Heart left ventricle (tissue), 16 donors: ENCODE data around the gene SH3TC1. TPM values are rescaled to one million over a fixed set of nuclear protein-coding genes. Genes with fewer than 3 reads are reported as not detected.

Source experiments
- ATAC-seq, 4 donors: fragments of 200-7000 bp; cut with Tn5 transposase; one replicate each; pipeline ENCODE4 v1.9.1; 2020 to 2022; ENCODE audit warnings: moderate library complexity in 4 of 4, mild to moderate bottlenecking in 3 of 4, moderate number of reproducible peaks in 1 of 4
- DNase-seq, 5 donors: peaks; one replicate each; pipeline ENCODE4 v3.0.0-alpha.2; 2020
- H3K27ac ChIP-seq, 12 donors: fragments of 200-600 bp; sonication (generic) in 4 of 12; one replicate each; pipeline versions ENCODE4 v1.5.0 to v1.8.0; 2016 to 2022; ENCODE audit warnings: mild to moderate bottlenecking in 2 of 12
- H3K27me3 ChIP-seq, 9 donors: fragments of 200-600 bp; sonication (generic) in 2 of 9; one replicate each; pipeline versions ENCODE4 v1.5.1 to v1.8.0; 2016 to 2022; ENCODE audit warnings: mild to moderate bottlenecking in 3 of 9
- H3K36me3 ChIP-seq, 9 donors: fragments of 200-600 bp; sonication (generic) in 2 of 9; one replicate each; pipeline versions ENCODE4 v1.5.0 to v1.8.0; 2018 to 2022; ENCODE audit warnings: mild to moderate bottlenecking in 2 of 9
- H3K4me1 ChIP-seq, 12 donors: fragments of 200-600 bp; sonication (generic) in 4 of 12; one replicate each; pipeline versions ENCODE4 v1.5.0 to v1.8.0; 2016 to 2022; ENCODE audit warnings: mild to moderate bottlenecking in 3 of 12
- H3K4me3 ChIP-seq, 12 donors: fragments of 200-600 bp; sonication (generic) in 4 of 12; one replicate each; pipeline versions ENCODE4 v1.5.0 to v1.8.0; 2017 to 2022; ENCODE audit warnings: mild to moderate bottlenecking in 9 of 12, moderate library complexity in 4 of 12
- H3K9me3 ChIP-seq, 12 donors: fragments of 200-600 bp; sonication (generic) in 4 of 12; one replicate each; pipeline versions ENCODE4 v1.5.0 to v1.8.0; 2016 to 2022; ENCODE audit warnings: mild to moderate bottlenecking in 1 of 12
- POLR2A ChIP-seq, 2 donors: fragments of 450-650 bp; IDR thresholded peaks; one replicate each; pipeline ENCODE4 v1.6.1; 2017; ENCODE audit warnings: antibody characterized with exemption in 2 of 2, mild to moderate bottlenecking in 2 of 2, moderate library complexity in 2 of 2
- WGBS, 4 donors: extraction: QIAGEN DNeasy Blood & Tissue Kit in 2 of 4; methylation state at CpG; one replicate each; pipeline versions ENCODE4 v1.1.5 to v1.1.7; 2013 to 2018; 5-methylcytosine and 5-hydroxymethylcytosine counted together
- intact Hi-C, 10 donors: fragments of 100-400 bp; cut with DNase I; formaldehyde crosslinking; loops; one replicate each; pipeline versions ENCODE4 v1.11.1 to v1.14.2; 2022
- polyA plus RNA-seq, 2 donors: library from polyadenylated mRNA; stranded (reverse); fragments of 200-250 nt; gene quantifications; one replicate each; pipeline ENCODE4 v1.2.3, GENCODE V29; 2013
- total RNA-seq, 9 donors: library from RNA; depleted of rRNA in 2 of 9; stranded (reverse); fragments of >200 nt in 2 of 9; fragmentation: NEBNext Ultra II Directional in 3 of 9; extraction: Animal tissue kit (Norgen Biotek cat#: 25700) in 3 of 9; gene quantifications; one replicate each; pipeline versions ENCODE4 v1.1.0 to v1.2.4, GENCODE V29; 2016 to 2023
- TF ChIP-seq, protein P1 (sequence below), 12 donors: fragments of 200-600 bp; sonication (generic) in 4 of 12; IDR thresholded peaks; one replicate each; pipeline versions ENCODE4 v1.5.0 to v1.8.0; 2018 to 2022; ENCODE audit warnings: antibody characterized with exemption in 12 of 12, mild to moderate bottlenecking in 5 of 12
- donor health status: ischemic (EF 13 %, LVEDD 7.1; RV severe dilation, severe dysfunction).
- donor health status: healthy with polysubstance abuse.
- donor health status: DM: no; HTN: yes; CAD: no.
- donor health status: DM: no; HTN: no; CAD: no.
- donor health status: ischemic (EF 25% LVEDD 6.9; RV normal size, moderate dysfunction).
- donor health status: ischemic (EF 25% LVEDD 5.7; RV mildly dilated, moderate dysfunction).
- donor health status: healthy.
- donor health status: DM: yes; HTN: yes; CAD: no.
- donor health status: ischemic (EF 35%, LVEDD 5.7; RV mildly dilated, moderate dysfunction).
- donor health status: nonischemic (EF 11% LVEDD 7.7; RV severe dilation, severe dysfunction).
- donor health status: DM: yes; HTN: yes; CAD: no.
- donor health status: PGD.
- donor health status: ischemic (EF 29% LVEDD 5.4; RV normal size, mild dysfunction).
- donor health status: nonischemic (EF 23%, LVEDD 6.1; RV moderate dilation, normal function).

The SH3TC1 gene
- total and polyA plus RNA-seq, 11 donors = 5.8 to 45.9 (median 10.9) TPM

- no peak for TF ChIP-seq POLR2A (IDR thresholded peaks at IDR 0.05)
- TF ChIP-seq, protein P1, sequence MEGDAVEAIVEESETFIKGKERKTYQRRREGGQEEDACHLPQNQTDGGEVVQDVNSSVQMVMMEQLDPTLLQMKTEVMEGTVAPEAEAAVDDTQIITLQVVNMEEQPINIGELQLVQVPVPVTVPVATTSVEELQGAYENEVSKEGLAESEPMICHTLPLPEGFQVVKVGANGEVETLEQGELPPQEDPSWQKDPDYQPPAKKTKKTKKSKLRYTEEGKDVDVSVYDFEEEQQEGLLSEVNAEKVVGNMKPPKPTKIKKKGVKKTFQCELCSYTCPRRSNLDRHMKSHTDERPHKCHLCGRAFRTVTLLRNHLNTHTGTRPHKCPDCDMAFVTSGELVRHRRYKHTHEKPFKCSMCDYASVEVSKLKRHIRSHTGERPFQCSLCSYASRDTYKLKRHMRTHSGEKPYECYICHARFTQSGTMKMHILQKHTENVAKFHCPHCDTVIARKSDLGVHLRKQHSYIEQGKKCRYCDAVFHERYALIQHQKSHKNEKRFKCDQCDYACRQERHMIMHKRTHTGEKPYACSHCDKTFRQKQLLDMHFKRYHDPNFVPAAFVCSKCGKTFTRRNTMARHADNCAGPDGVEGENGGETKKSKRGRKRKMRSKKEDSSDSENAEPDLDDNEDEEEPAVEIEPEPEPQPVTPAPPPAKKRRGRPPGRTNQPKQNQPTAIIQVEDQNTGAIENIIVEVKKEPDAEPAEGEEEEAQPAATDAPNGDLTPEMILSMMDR (IDR thresholded peaks at IDR 0.05) = no peak
- intact Hi-C loops = no loop called here
Observed at GRCh38 chr4:8258552-8259212, 59.6 kb downstream of the SH3TC1 start.

DNA sequence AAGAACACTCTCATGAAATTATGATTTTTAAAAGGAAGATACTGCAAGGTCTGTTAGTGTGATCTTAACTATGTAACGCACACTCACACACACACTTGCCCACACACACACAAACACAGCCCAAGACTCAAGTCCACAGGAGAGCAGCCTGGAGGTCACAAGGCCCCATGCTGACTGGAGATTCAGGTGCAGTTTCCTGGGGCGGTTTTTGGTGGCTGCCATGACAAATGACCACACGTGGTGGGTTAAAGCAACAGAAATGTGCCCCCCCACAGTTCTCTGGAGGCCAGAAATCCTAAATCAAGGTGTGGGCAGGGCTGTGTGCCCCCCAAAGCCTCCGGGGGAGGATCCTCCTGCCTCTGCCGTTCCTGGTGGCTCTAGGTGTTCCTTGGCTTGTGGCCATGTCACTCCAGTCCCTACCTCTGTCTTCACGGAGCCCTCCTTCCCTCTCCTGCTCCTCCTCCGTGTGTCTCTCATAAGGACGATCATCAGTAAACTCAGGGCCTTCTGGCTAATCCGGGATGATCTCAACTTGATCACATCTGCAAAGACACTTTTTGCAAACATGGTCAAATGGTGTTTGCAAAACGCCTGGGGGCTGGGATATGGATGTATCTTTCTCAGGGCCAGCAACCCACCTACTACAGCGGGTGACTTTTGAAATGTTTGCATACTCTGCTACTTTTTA is 60.8 kb downstream of the SH3TC1 start:
- Histone ChIP-seq H3K4me1 (peaks cover 0 to 17% (median 0%) of the 10 kb centered on the region in 12 donors), H3K4me3 (no peak overlapping the region), H3K36me3 (no peaks in the 10 kb centered on the region), H3K27ac (no peak overlapping the region), H3K9me3 (no peaks in the 10 kb centered on the region), H3K27me3 (no peaks in the 10 kb centered on the region)
- TF ChIP-seq, protein P1 (IDR thresholded peaks at IDR 0.05) = no peak
- TF ChIP-seq POLR2A (IDR thresholded peaks at IDR 0.05) = no peak
- no peak for DNase-seq
- no peak for ATAC-seq
- intact Hi-C loops = loop anchor here in 1 of 10 donors (5.0 kb wide), 1 partner anchor 142 kb away; no protein-coding TSS in a partner anchor
- 88 to 90% (median 89%) methylated on average over 11 of the region's 11 CpGs for WGBS, 4 donors

More at GRCh38 chr4:8258552-8259212, 59.6 kb downstream of the SH3TC1 start:
- Histone ChIP-seq H3K36me3 (no peaks in the 10 kb centered on the region), H3K4me1 (peaks cover 0 to 17% (median 0%) of the 10 kb centered on the region in 12 donors), H3K4me3 (no peak overlapping the region), H3K9me3 (no peaks in the 10 kb centered on the region), H3K27me3 (no peaks in the 10 kb centered on the region), H3K27ac (no peak overlapping the region)
- WGBS, 4 donors = 73 to 76% (median 75%) methylated on average over 13 of the region's 13 CpGs
- DNase-seq (peak in 1 of 5 donors; percentile 32), ATAC-seq (no peak)

DNA sequence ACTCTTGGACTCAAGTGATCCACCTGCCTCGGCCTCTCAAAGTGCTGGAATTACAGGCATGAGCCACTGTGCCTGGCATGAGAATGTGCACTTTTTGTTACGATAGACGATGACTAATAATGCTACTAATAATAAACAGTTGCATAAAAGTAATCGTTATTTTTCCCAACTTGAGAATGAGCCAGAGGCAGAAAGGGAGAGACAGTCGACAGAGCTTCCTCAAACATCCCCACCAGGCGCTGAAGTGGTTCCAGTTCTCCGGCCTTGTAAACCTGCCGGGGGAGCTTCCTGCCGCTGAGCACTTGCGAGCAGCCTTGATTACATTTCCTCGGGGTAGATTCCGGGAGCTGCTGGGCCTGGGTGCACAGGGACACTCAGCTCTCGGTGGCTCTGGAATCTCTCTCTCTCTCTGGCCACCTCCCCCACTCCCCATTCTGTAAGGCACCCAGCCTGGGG is 61.6 kb downstream of the SH3TC1 start:
- intact Hi-C loops = loop anchor here in 1 of 10 donors (5.0 kb wide), 1 partner anchor 142 kb away; no protein-coding TSS in a partner anchor
- DNase-seq (no peak), ATAC-seq (no peak)
- peak overlapping the region in 2 of 12 donors; percentile 1 to 58 for H3K27ac ChIP-seq
- no peak overlapping the region for H3K4me3 ChIP-seq
- H3K4me1 ChIP-seq = peaks cover 0 to 17% (median 0%) of the 10 kb centered on the region in 12 donors
- TF ChIP-seq, protein P1 (IDR thresholded peaks at IDR 0.05) = no peak
- TF ChIP-seq POLR2A (IDR thresholded peaks at IDR 0.05) = no peak
- WGBS, 4 donors = 38 to 55% (median 42%) methylated on average over 10 to 13 of the region's 13 CpGs
- H3K36me3 ChIP-seq = no peaks in the 10 kb centered on the region
- no peaks in the 10 kb centered on the region for H3K9me3 ChIP-seq
- no peaks in the 10 kb centered on the region for H3K27me3 ChIP-seq
